Measurements from ENCODE around the gene ADAMTS6. TPM values are rescaled to one million over a fixed set of nuclear protein-coding genes. Genes with fewer than 3 reads are reported as not detected.

ADAMTS6 gene
- total RNA-seq, 6 donors from 2014 or later: 2.2 to 19.4 (median 6.5) TPM

DNA sequence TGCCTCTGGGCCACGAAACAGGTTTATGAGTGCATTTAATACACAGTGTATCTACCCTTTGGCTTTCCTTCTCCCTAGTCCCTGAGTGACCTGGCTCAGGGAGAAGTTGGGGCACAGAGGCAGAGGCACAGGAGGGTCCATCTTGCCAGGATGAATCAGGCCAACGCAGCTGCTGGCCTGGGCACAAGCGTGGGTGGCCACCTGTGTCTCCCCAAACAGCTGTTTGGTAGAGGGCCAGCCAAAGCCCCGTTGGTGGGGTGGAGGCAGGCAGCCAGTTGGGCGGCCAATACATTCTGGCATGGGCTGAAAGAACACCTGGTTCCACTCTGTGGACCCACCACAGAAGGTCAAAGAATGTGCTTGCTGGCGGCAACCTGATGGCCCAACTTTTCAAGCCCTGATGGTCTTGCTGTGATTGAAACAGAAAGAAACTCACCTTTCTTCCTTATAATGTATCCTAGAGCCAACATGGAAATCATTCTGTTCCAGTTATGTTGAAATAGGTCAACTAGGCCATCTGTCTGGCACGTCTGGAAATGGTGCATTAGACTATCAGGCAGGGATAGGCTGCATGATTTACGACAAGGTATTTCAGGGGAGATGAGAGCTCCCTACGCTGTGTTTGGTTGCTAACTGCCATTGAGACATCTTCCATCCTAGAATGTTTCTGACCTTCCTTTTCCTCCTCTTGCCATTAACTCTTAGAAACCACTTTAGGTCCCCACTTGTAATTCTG is 337.4 kb downstream of the ADAMTS6 start:
- DNase-seq (peak in 1 of 2 donors; percentile 39), ATAC-seq (ENCODE audit: low FRiP score in 2 of 2) (no peak)
- no peaks in the 10 kb centered on the region for H3K4me1 ChIP-seq
- no peaks in the 10 kb centered on the region for H3K9me3 ChIP-seq
- WGBS, 2 donors: 88 to 95% methylated on average over 7 to 9 of the region's 9 CpGs
- no peak for TF ChIP-seq POLR2AphosphoS5 (IDR thresholded peaks at IDR 0.05)
- TF ChIP-seq, protein P1, sequence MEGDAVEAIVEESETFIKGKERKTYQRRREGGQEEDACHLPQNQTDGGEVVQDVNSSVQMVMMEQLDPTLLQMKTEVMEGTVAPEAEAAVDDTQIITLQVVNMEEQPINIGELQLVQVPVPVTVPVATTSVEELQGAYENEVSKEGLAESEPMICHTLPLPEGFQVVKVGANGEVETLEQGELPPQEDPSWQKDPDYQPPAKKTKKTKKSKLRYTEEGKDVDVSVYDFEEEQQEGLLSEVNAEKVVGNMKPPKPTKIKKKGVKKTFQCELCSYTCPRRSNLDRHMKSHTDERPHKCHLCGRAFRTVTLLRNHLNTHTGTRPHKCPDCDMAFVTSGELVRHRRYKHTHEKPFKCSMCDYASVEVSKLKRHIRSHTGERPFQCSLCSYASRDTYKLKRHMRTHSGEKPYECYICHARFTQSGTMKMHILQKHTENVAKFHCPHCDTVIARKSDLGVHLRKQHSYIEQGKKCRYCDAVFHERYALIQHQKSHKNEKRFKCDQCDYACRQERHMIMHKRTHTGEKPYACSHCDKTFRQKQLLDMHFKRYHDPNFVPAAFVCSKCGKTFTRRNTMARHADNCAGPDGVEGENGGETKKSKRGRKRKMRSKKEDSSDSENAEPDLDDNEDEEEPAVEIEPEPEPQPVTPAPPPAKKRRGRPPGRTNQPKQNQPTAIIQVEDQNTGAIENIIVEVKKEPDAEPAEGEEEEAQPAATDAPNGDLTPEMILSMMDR (IDR thresholded peaks at IDR 0.05): no peak
- no peak for TF ChIP-seq EP300 (IDR thresholded peaks at IDR 0.05)
- no peak for TF ChIP-seq POLR2A (IDR thresholded peaks at IDR 0.05)
- H3K36me3 ChIP-seq: no peaks in the 10 kb centered on the region
- H3K27ac ChIP-seq: no peak overlapping the region
- H3K27me3 ChIP-seq: no peaks in the 10 kb centered on the region
- H3K4me3 ChIP-seq: no peak overlapping the region

DNA sequence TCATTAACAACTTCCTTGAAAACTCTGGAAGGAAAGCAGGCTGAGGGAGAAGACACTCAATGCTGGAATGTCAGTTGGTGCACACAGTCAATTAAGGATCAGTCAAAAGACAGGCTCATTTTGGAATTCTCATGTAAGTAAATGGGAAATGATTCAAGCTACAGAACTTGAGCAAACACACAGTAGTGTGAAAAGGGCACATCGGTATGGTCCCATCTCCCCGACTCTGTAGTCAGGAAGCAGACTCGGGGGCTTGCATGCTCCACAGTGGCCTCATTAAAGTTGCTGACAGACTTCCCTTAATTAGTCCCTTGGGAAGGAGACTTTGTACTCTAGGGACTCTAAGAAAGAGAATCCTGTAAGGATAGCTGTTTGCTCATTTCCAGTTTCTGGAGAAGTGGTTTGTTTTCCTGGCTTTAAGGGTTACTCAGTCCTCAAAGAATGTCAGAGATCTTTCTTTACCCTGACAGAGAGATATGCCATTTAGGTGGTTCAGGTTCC is 339.2 kb downstream of the ADAMTS6 start:
- no peaks in the 10 kb centered on the region for H3K4me1 ChIP-seq
- H3K27me3 ChIP-seq: no peaks in the 10 kb centered on the region
- H3K36me3 ChIP-seq: no peaks in the 10 kb centered on the region
- H3K27ac ChIP-seq: no peak overlapping the region
- DNase-seq: no peak
- H3K4me3 ChIP-seq: no peak overlapping the region
- H3K9me3 ChIP-seq: no peaks in the 10 kb centered on the region
- TF ChIP-seq, protein P1 (IDR thresholded peaks at IDR 0.05): no peak
- TF ChIP-seq POLR2A (IDR thresholded peaks at IDR 0.05): no peak
- TF ChIP-seq POLR2AphosphoS5 (IDR thresholded peaks at IDR 0.05): no peak
- no peak for TF ChIP-seq EP300 (IDR thresholded peaks at IDR 0.05)
- ATAC-seq (ENCODE audit: low FRiP score in 2 of 2): no peak
- WGBS, 2 donors: 45 to 56% methylated on average over 3 of the region's 3 CpGs

DNA sequence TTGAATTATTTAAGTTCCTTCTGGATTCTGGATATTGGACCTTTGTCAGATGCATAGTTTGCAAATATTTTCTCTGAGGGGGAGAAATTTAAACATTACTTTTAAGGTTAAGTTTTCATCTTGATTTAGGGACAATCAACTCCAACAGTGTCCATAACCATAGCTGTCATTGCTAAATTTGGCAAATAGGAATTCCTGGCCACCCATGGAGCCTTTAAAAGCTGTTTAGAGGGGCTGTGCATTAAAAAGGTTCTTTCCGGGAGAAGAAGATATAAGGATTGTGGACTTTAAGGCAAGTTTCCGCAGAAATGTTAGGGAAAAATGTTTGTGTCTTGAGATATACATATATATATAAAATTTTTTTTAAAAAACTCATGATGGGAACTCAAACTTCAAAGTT is 339.7 kb downstream of the ADAMTS6 start:
- no peaks in the 10 kb centered on the region for H3K27me3 ChIP-seq
- H3K9me3 ChIP-seq: no peaks in the 10 kb centered on the region
- no peak for DNase-seq
- no peak overlapping the region for H3K27ac ChIP-seq
- no peak for ATAC-seq (ENCODE audit: low FRiP score in 2 of 2)
- TF ChIP-seq, protein P1 (IDR thresholded peaks at IDR 0.05): no peak
- TF ChIP-seq POLR2AphosphoS5 (IDR thresholded peaks at IDR 0.05): no peak
- TF ChIP-seq POLR2A (IDR thresholded peaks at IDR 0.05): no peak
- no peak for TF ChIP-seq EP300 (IDR thresholded peaks at IDR 0.05)
- 72% methylated on average over 2 of the region's 2 CpGs for WGBS, 2 donors
- H3K4me1 ChIP-seq: no peaks in the 10 kb centered on the region
- no peak overlapping the region for H3K4me3 ChIP-seq
- no peaks in the 10 kb centered on the region for H3K36me3 ChIP-seq

DNA sequence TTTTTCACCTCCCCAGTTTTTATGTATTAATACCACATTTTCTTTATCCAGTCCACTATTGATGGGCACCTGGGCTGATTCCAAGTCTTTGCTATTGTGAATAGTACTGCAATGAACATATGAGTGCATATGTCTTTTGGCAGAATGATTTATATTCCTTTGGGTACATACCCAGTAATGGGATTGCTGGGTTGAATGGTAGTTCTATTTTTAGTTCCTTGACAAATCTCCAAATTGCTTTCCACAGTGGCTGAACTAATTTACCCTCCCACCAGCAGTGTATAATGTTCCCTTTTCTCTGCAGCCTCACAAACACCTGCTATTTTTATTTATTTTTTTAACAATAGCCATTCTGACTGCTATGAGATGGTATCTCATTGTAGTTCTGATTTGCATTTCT is 340.2 kb downstream of the ADAMTS6 start:
- Histone ChIP-seq H3K27ac (no peak overlapping the region), H3K9me3 (no peaks in the 10 kb centered on the region), H3K4me1 (no peaks in the 10 kb centered on the region), H3K36me3 (no peaks in the 10 kb centered on the region), H3K27me3 (no peaks in the 10 kb centered on the region), H3K4me3 (no peak overlapping the region)
- no peak for TF ChIP-seq EP300 (IDR thresholded peaks at IDR 0.05)
- no peak for TF ChIP-seq POLR2AphosphoS5 (IDR thresholded peaks at IDR 0.05)
- TF ChIP-seq, protein P1 (IDR thresholded peaks at IDR 0.05): no peak
- no peak for TF ChIP-seq POLR2A (IDR thresholded peaks at IDR 0.05)
- DNase-seq (no peak), ATAC-seq (ENCODE audit: low FRiP score in 2 of 2) (no peak)

DNA sequence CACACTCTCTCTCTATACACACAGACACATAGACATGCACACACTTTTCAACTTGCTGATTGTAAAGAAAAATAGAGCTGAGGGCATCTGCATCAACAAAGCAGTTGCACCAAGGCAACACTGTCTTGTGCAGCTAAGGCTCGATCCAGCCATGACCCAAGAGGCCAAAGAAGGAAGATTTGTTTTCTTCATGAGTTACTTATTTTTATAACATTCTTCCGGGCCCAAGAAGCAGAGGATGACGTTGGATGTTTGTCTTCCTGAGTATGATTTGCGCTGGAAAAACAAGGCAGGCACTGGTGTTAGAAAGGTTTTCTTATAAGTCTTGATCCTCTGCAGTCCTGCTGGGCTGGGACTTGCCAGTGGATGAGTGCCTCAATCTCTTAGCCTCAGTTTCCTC is 344.1 kb downstream of the ADAMTS6 start:
- WGBS, 2 donors: 51 to 55% methylated on average over 4 of the region's 4 CpGs
- Histone ChIP-seq H3K27ac (no peak overlapping the region), H3K4me1 (no peaks in the 10 kb centered on the region), H3K27me3 (no peaks in the 10 kb centered on the region), H3K9me3 (no peaks in the 10 kb centered on the region), H3K4me3 (no peak overlapping the region), H3K36me3 (no peaks in the 10 kb centered on the region)
- DNase-seq (no peak), ATAC-seq (ENCODE audit: low FRiP score in 2 of 2) (no peak)
- TF ChIP-seq, protein P1 (IDR thresholded peaks at IDR 0.05): no peak
- TF ChIP-seq EP300 (IDR thresholded peaks at IDR 0.05) (no peak), POLR2A (IDR thresholded peaks at IDR 0.05) (no peak), POLR2AphosphoS5 (IDR thresholded peaks at IDR 0.05) (no peak)

Measured in upper lobe of left lung (tissue), 6 donors.